GM21390 (cell line): Measurements from ENCODE around the gene AIFM3.
"Not testable (repeated sequence)": the region's sequence is repeated elsewhere in the genome, so short reads cannot be mapped to it uniquely, and the experiment has no call there.

ENCODE experiments used
- ATAC-seq: cut with Tn5 transposase; IDR thresholded peaks from one replicate; pipeline ENCODE4 v1.9.1; 2021; ENCODE audit not compliant: unreplicated experiment

Gene AIFM3

GRCh38 chr22:20940186-20940651 is 26.8 kb upstream of the AIFM3 start:
- no peak for ATAC-seq

GRCh38 chr22:20940904-20941385 is 26.1 kb upstream of the AIFM3 start:
- ATAC-seq, result no peak

- not testable (repeated sequence) for ATAC-seq
Measured at GRCh38 chr22:20942203-20942902, 24.7 kb upstream of the AIFM3 start.

GRCh38 chr22:20943104-20943933 is 23.7 kb upstream of the AIFM3 start:
- no peak for ATAC-seq

GRCh38 chr22:20944042-20944441 is 23.0 kb upstream of the AIFM3 start:
- ATAC-seq, result no peak

- ATAC-seq, result no peak
Measured at GRCh38 chr22:20945578-20945934, 21.5 kb upstream of the AIFM3 start.

- no peak for ATAC-seq
Measured at GRCh38 chr22:20946080-20946986, 20.7 kb upstream of the AIFM3 start.

- ATAC-seq, result no peak
Measured at GRCh38 chr22:20946991-20947390, 20.1 kb upstream of the AIFM3 start.

GRCh38 chr22:20948450-20948849 is 18.6 kb upstream of the AIFM3 start:
- no peak for ATAC-seq

- no peak for ATAC-seq
Measured at GRCh38 chr22:20948989-20949388, 18.1 kb upstream of the AIFM3 start.

- ATAC-seq, result no peak
Measured at GRCh38 chr22:20949698-20950183, 17.3 kb upstream of the AIFM3 start.

GRCh38 chr22:20951151-20951931 is 15.7 kb upstream of the AIFM3 start:
- ATAC-seq, result no peak

- ATAC-seq, result no peak
Measured at GRCh38 chr22:20951932-20952380, 15.1 kb upstream of the AIFM3 start.

- no peak for ATAC-seq
Measured at GRCh38 chr22:20952544-20953341, 14.3 kb upstream of the AIFM3 start.

- no peak for ATAC-seq
Measured at GRCh38 chr22:20953342-20953608, 13.8 kb upstream of the AIFM3 start.

- no peak for ATAC-seq
Measured at GRCh38 chr22:20953668-20954500, 13.2 kb upstream of the AIFM3 start.

- ATAC-seq, result no peak
Measured at GRCh38 chr22:20955548-20955947, 11.5 kb upstream of the AIFM3 start.

- ATAC-seq, result no peak
Measured at GRCh38 chr22:20956258-20957101, 10.6 kb upstream of the AIFM3 start.
